LNCAP (cell line): ENCODE results near the gene AMPD1.

ENCODE experiments used
- TF ChIP-seq, protein P1 (sequence below): fragments of 450-650 bp; IDR thresholded peaks from 2 replicates; pipeline ENCODE4 v1.5.1; 2017; ENCODE audit warnings: mild to moderate bottlenecking

AMPD1 gene

DNA sequence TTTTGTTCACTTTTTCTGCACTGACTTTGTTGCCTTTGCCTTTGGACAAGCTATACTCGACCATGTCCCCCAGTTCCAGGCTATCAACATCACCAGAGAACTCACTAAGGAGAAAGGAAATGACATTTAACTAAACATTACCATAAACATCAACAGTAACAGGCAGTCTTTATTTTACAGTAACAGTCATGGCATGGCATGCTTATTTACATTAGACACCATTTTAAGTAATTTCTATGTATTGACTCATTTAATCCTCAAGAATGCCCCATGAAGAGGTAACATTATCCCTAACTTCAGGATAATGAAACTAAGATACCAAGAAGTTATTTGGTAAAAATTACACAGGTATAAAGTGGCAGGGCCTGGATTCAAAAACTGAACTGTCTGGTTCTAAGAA lies 29.9 kb upstream of the AMPD1 start:
- TF ChIP-seq, protein P1, sequence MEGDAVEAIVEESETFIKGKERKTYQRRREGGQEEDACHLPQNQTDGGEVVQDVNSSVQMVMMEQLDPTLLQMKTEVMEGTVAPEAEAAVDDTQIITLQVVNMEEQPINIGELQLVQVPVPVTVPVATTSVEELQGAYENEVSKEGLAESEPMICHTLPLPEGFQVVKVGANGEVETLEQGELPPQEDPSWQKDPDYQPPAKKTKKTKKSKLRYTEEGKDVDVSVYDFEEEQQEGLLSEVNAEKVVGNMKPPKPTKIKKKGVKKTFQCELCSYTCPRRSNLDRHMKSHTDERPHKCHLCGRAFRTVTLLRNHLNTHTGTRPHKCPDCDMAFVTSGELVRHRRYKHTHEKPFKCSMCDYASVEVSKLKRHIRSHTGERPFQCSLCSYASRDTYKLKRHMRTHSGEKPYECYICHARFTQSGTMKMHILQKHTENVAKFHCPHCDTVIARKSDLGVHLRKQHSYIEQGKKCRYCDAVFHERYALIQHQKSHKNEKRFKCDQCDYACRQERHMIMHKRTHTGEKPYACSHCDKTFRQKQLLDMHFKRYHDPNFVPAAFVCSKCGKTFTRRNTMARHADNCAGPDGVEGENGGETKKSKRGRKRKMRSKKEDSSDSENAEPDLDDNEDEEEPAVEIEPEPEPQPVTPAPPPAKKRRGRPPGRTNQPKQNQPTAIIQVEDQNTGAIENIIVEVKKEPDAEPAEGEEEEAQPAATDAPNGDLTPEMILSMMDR = no peak

DNA sequence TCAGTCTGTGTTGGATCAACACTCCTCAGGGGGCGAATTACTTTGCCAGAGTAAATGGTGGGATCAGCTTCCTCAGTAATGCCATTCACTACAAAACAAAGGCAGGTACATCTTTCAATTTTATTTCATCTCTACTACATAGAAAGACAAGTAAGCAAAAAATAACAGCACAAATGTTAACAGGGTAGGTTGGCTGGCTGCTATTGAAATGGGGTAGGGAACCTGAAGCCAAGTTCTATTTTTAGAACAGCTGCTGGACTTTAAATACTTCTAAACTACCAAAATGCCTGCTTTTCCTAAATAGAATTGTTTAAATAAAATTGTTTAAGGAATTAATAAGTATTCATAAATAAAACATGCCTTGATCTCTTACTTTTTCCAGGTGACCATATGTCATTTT lies 28.6 kb upstream of the AMPD1 start:
- TF ChIP-seq, protein P1 = no peak

DNA sequence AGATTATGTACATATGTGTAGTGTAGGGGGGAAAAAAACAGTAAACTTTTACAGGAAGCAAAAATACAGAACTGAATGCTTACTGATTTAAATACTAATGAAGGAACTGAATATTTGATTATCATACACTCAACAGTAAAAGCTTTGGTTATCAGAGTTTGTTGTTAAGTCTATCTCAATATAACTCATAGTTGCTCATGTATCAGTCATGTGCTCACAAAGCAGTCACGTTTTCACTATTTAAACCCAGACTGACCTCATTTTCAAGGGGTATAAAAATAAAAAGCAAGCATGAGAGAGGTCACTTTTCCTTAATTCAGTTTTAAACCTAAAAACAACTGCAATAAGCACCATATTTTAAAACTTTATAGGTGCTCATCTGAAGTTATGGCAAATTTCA lies 28.1 kb upstream of the AMPD1 start:
- TF ChIP-seq, protein P1 = no peak

DNA sequence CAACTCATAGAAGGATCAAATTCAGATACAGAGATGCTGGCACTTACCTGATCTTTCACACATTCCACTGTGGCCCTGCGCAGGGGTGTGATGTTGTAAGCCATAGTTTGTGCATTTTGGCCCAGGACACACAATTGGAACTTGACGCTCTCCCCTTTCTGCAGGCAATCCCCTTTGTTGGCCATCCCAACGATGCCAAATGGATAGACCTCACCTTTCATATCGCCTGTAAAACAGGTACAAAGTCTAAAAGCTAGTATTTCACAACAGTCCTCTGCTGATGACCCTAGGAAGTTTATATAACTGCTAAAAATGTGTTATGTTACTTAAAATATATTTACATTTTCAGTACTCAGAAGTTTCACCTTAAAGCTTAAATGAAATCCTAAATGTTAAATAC lies 25.1 kb upstream of the AMPD1 start:
- TF ChIP-seq, protein P1 = no peak

DNA sequence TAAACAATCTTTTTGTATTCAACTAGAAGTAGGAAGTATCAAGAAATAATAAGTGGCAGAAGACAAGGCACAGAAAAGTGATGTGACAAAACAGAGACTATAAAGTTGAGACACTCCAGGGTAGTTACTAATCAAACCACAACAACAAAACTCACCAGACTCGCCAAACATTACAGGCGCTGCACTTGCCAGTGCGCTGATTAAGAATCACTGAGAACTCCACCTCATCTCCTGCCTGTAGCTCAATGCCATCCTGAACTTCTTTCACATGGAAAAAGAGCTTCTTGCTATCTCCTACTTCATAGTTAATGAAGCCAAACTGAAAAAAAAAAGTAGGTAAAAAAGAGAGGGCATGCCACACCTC lies 24.1 kb upstream of the AMPD1 start:
- TF ChIP-seq, protein P1 = no peak

DNA sequence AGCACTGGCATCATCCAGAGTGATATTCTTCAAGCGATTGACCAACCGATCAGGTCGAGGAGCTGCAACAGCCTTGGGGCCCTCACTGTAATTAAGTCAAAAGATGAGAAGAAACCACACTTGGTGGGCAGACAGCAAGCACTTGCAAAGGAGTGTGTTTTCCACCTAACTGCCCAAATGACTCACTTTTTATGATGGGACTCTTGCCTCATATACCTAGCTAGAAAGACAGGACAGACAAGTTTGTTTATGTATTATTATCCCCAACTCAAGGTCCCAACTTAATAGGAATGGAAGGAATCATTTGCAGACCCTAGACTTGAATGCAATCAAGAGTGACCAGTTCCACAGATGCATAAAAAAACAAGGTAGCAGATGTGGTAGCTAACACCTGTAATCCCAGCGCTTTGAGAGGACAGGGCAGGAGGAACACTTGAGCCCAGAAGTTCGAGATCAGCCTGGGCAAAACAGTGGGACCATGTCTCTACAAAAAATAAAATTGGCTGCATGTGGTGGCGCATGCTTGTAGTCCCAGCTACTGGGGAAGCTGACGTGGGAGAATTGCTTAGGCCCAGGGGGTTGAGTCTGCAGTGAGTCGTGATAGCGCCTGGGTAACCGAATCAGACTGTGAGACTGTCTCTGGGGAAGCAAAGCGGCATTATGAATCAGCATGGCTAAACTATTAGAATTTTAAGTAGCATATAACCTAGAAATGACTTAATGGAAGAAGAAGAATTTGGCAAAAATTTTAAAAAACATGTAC lies 23.5 kb upstream of the AMPD1 start:
- TF ChIP-seq, protein P1 = no peak

DNA sequence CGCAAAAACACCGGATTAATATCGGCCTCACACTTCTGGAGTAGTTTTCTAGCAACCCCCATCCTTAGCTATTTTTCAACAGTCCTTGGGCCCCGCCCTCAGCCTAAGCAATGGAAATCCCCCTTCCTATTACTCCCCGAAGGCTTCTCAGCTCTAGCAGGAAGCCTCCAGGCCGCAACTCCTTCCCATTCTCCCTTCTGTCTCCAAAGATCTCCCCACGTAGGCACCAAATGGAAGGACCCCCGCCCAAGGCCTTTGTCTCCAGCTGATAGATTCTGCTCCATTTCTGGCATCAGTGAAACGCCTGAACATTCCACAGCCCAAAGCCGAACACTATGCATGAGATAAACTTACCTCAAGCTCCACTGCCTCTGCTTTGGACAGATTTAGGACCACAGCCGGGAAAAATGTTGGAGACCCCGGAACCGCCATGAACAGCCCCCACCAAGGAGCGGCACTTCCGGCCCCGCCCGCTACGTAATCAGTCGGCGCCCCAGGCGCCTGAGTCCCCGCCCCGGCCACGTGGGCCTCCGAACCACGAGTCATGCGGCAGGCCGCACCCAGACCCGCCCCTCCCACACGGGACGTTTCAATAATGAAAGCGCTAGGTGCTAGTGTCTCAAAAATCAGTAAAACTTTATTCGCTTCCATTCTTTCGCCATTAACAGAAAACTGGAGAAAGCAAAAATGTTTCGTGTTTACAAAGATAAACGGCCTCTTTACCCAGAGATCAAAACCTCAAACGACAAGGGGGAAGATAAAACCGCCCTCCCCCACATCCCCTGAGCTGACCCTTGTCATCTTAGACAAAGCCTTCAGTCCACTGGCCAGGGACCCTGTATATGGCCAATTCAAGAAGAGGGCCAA lies 21.2 kb upstream of the AMPD1 start, which contains the start of gene NRAS:
NRAS (minus strand) TSS at position 468 of the 867 bp plus-strand sequence. CDS start 611 bp downstream, outside the sequence.
- TF ChIP-seq, protein P1 = no peak
